ENCODE results near the gene SPIN2B.
"Not testable (repeated sequence)": the region's sequence is repeated elsewhere in the genome, so short reads cannot be mapped to it uniquely, and the experiment has no call there.

The SPIN2B gene

DNA sequence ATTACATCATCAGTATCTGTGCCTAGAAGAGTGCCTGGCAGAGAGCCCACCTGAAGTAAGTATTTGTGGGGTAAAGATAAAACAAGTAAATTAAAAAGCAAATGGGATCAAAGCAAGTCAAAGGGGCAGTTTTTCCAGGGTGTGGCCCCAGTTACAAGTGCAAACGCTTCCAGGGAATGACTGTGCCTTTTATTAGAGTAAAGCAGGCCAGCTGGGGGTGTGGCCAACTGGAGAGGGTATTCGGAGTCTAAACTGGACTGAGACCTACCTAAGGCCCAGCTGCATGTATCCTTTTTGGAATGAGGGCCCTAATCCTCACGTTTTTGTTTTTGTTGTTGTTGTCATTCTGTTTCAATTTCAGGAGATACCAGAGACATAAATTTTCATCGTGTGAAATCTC lies 11.9 kb upstream of the SPIN2B start:
- H3K9ac ChIP-seq (ENCODE audit: low read length); H3K36me3 ChIP-seq (ENCODE audit: control insufficient read depth, insufficient read depth, low read length); H3K4me1 ChIP-seq (ENCODE audit: control insufficient read depth, insufficient read depth, low read length); H3K27me3 ChIP-seq (ENCODE audit: control insufficient read depth, insufficient read depth, low read length); H3K9me3 ChIP-seq (ENCODE audit: control insufficient read depth, insufficient read depth, low read depth, low read length); H3K4me3 ChIP-seq (ENCODE audit: low read depth, low read length); H3K27ac ChIP-seq (ENCODE audit: low read depth, low read length): not testable (repeated sequence)

DNA sequence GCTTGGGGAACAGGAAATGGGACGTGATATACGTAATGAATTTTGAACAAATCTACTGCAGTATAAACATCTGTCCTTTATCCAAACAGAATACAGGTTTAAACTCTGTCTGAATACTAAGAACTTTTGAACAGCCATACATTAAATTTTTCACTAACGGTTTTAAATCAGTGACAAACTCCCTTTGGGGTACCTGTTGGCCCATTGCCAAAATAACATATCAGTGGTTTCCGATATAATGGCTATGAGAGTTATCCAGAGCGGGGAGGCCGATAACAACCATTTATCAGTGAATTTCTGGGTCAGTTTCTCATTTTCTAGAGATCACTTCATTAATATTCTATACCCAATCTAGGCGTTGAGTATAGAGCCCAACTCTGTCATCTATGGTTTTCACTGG lies 10.7 kb upstream of the SPIN2B start:
- no peaks in the 10 kb centered on the region for H3K4me1 ChIP-seq (ENCODE audit: control insufficient read depth, insufficient read depth, low read length)
- no peaks in the 10 kb centered on the region for H3K36me3 ChIP-seq (ENCODE audit: control insufficient read depth, insufficient read depth, low read length)
- no peak overlapping the region for H3K27ac ChIP-seq (ENCODE audit: low read depth, low read length)
- no peaks in the 10 kb centered on the region for H3K27me3 ChIP-seq (ENCODE audit: control insufficient read depth, insufficient read depth, low read length)
- H3K9me3 ChIP-seq (ENCODE audit: control insufficient read depth, insufficient read depth, low read depth, low read length): peaks cover 2% of the 10 kb centered on the region; the same call in 1 of the 2 replicates
- H3K9ac ChIP-seq (ENCODE audit: low read length): no peak overlapping the region
- no peak overlapping the region for H3K4me3 ChIP-seq (ENCODE audit: low read depth, low read length)

DNA sequence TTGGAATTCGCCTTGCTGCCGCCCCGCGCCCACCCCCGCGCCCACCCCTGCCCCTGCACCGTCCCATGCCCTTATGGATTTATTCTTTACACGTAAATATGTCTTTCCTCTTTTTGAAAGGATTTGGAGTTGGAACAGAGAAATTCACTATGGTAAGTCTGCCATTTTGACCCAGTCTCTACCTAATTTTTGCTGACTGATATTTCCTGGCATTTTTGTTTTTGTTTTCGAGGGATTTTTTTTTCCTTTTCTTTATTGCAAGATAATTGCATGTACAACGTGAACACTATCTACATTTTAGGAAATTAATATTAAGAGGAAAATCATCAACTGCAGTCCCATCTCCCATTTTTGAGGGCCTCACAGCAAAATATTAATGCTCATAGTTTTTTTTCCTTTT lies 468 bp upstream of the SPIN2B start:
- Histone ChIP-seq H3K27ac (ENCODE audit: low read depth, low read length) (0 out of 2 replicates have a peak overlapping the region, but pooled peaks have one; percentile 18), H3K27me3 (ENCODE audit: control insufficient read depth, insufficient read depth, low read length) (no peaks in the 10 kb centered on the region), H3K9ac (ENCODE audit: low read length) (no peak overlapping the region), H3K9me3 (ENCODE audit: control insufficient read depth, insufficient read depth, low read depth, low read length) (peaks cover 2% of the 10 kb centered on the region; the same call in 1 of the 2 replicates), H3K4me3 (ENCODE audit: low read depth, low read length) (peak overlapping the region; percentile 94), H3K4me1 (ENCODE audit: control insufficient read depth, insufficient read depth, low read length) (no peaks in the 10 kb centered on the region), H3K36me3 (ENCODE audit: control insufficient read depth, insufficient read depth, low read length) (peaks cover 14% of the 10 kb centered on the region)

DNA sequence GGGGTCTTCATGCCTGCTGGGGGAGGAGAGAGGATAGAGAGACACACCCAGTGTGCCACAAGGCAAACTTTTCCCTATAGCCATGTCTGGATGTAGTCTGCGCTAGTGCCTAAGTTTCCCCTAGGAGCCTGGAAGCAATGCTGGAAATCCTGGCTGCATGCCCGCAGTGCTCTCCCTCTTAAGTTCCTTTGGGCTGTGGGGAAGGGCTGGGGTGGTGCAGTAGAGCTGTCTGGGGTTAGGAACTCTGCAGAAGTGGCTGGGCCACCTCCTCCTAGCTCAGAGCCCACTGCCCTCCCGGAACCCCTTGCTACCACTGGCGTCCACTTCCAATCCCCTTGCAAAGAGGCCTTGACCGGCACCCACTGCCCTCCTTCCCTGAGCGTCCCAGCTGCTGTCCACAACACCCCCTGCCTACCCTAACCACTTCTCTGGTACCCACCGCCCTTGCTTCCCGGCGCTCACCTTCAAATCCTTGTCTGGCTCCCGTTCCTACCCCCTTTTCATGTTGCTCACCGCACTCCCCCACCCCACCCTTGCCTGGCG lies 658 bp downstream of the SPIN2B start:
- Histone ChIP-seq H3K9ac (ENCODE audit: low read length) (peak overlapping the region; percentile 89), H3K4me3 (ENCODE audit: low read depth, low read length) (peak overlapping the region; percentile 94), H3K36me3 (ENCODE audit: control insufficient read depth, insufficient read depth, low read length) (peaks cover 14% of the 10 kb centered on the region), H3K27ac (ENCODE audit: low read depth, low read length) (peak overlapping the region; percentile 56; the same call in 1 of the 2 replicates)
- H3K4me1 ChIP-seq (ENCODE audit: control insufficient read depth, insufficient read depth, low read length); H3K27me3 ChIP-seq (ENCODE audit: control insufficient read depth, insufficient read depth, low read length); H3K9me3 ChIP-seq (ENCODE audit: control insufficient read depth, insufficient read depth, low read depth, low read length): not testable (repeated sequence)

DNA sequence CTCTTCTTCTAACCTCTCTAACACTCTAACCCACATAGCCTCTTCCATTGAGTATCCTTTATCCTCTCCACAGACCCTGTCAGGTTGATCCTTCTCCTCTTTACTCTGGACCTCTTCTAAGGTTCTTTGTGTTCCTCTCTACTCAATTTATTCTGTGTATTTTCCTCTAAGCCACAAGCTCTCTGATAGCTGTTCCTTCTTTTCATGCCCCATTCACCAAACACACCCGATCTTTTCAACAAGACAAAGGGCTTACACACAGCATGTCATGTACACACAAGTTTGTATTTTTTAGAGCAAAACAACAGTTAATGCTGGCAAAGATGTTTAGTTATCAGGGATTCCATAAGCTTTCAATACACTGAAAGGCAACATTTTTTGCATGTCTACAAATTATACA lies 1.9 kb downstream of the SPIN2B start:
- Histone ChIP-seq H3K4me1 (ENCODE audit: control insufficient read depth, insufficient read depth, low read length) (no peaks in the 10 kb centered on the region), H3K4me3 (ENCODE audit: low read depth, low read length) (no peak overlapping the region), H3K27me3 (ENCODE audit: control insufficient read depth, insufficient read depth, low read length) (no peaks in the 10 kb centered on the region), H3K36me3 (ENCODE audit: control insufficient read depth, insufficient read depth, low read length) (peaks cover 14% of the 10 kb centered on the region), H3K9ac (ENCODE audit: low read length) (no peak overlapping the region), H3K9me3 (ENCODE audit: control insufficient read depth, insufficient read depth, low read depth, low read length) (no peaks in the 10 kb centered on the region), H3K27ac (ENCODE audit: low read depth, low read length) (no peak overlapping the region)

DNA sequence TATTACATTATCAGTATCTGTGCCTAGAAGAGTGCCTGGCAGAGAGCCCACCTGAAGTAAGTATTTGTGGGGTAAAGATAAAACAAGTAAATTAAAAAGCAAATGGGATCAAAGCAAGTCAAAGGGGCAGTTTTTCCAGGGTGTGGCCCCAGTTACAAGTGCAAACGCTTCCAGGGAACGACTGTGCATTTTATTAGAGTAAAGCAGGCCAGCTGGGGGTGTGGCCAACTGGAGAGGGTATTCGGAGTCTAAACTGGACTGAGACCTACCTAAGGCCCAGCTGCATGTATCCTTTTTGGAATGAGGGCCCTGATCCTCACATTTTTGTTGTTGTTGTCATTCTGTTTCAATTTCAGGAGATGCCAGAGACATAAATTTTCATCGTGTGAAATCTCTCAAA lies 3.8 kb downstream of the SPIN2B start:
- not testable (repeated sequence) for H3K27me3 ChIP-seq (ENCODE audit: control insufficient read depth, insufficient read depth, low read length); H3K4me3 ChIP-seq (ENCODE audit: low read depth, low read length)

DNA sequence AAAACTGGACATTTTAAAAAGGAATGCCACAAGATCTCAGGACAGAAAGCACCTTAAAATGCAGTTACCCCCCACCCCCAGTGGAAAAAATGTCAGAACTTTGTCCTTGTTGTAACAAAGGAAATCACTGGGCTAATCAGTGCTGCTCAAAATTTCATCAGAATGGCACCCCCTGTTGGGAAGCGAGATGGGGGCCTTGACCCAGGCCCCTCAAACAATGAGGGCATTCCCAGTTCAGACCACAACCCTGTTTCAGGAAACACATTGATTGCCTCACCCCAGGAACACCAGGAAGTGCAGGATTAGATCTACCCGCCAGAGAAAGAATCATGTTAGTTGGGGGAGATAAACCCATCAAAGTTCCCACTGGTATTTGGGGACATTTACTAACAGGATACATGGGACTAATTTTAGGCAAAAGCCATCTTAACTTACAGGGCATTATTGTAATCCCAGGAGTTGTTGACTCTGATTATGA lies 16.4 kb downstream of the SPIN2B start:
- Histone ChIP-seq H3K27ac (ENCODE audit: low read depth, low read length) (peak overlapping the region; percentile 41; the same call in 1 of the 2 replicates), H3K4me3 (ENCODE audit: low read depth, low read length) (peak overlapping the region; percentile 30; the same call in 1 of the 2 replicates), H3K36me3 (ENCODE audit: control insufficient read depth, insufficient read depth, low read length) (peaks cover 31% of the 10 kb centered on the region), H3K27me3 (ENCODE audit: control insufficient read depth, insufficient read depth, low read length) (no peaks in the 10 kb centered on the region), H3K9ac (ENCODE audit: low read length) (peak overlapping the region; percentile 48), H3K9me3 (ENCODE audit: control insufficient read depth, insufficient read depth, low read depth, low read length) (peaks cover 47% of the 10 kb centered on the region), H3K4me1 (ENCODE audit: control insufficient read depth, insufficient read depth, low read length) (peaks cover 10% of the 10 kb centered on the region; the same call in 1 of the 2 replicates)

More for the DNA sequence above, 3.8 kb downstream of the SPIN2B start:
- H3K4me1 ChIP-seq (ENCODE audit: control insufficient read depth, insufficient read depth, low read length); H3K9me3 ChIP-seq (ENCODE audit: control insufficient read depth, insufficient read depth, low read depth, low read length); H3K27ac ChIP-seq (ENCODE audit: low read depth, low read length); H3K9ac ChIP-seq (ENCODE audit: low read length): not testable (repeated sequence)
- H3K36me3 ChIP-seq (ENCODE audit: control insufficient read depth, insufficient read depth, low read length): peaks cover 29% of the 10 kb centered on the region

DNA sequence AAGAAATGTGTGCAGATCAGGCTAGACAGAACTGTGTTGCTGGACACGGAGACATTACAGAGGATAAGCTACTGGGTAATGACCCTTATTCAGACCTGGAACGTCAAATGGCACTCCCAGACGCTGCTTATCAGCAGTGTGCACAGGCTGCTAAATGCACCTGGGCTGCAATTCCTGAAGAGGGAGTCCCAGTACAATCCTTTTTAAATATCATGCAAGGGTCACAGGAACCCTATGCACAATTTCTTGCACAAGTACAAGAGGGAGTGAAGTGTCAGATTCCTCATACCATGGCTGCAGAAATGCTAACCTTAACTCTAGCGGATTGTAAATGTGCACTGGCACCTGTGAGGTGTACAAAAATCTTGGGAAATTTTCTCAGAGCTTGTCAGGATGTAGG lies 16.9 kb downstream of the SPIN2B start:
- peaks cover 10% of the 10 kb centered on the region; the same call in 1 of the 2 replicates for H3K4me1 ChIP-seq (ENCODE audit: control insufficient read depth, insufficient read depth, low read length)
- H3K9me3 ChIP-seq (ENCODE audit: control insufficient read depth, insufficient read depth, low read depth, low read length): peaks cover 48% of the 10 kb centered on the region
- H3K36me3 ChIP-seq (ENCODE audit: control insufficient read depth, insufficient read depth, low read length): peaks cover 30% of the 10 kb centered on the region
- H3K9ac ChIP-seq (ENCODE audit: low read length): peak overlapping the region; percentile 48
- H3K4me3 ChIP-seq (ENCODE audit: low read depth, low read length): no peak overlapping the region
- H3K27me3 ChIP-seq (ENCODE audit: control insufficient read depth, insufficient read depth, low read length): no peaks in the 10 kb centered on the region
- H3K27ac ChIP-seq (ENCODE audit: low read depth, low read length): no peak overlapping the region; the same call in 1 of the 2 replicates

DNA sequence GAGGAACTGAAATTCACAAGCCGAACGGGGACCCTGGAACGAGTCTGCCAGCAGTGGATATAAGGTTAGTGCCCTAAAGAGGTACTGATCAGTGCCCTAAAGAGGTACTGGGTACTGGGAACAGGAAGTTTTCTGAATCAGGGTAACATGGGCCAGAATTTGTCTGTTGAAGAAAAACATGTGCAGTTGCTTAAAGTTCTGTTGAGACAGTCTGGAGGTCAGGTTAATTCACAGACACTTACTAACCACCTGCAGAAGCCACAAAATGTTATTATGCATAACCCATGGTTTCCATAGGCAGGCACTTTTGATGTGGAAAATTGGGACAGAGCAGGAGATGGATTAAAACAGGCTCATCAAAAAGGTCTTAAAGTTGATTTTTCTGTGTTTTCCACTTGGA lies 17.9 kb downstream of the SPIN2B start:
- H3K9me3 ChIP-seq (ENCODE audit: control insufficient read depth, insufficient read depth, low read depth, low read length): peaks cover 48% of the 10 kb centered on the region
- H3K27me3 ChIP-seq (ENCODE audit: control insufficient read depth, insufficient read depth, low read length): no peaks in the 10 kb centered on the region
- H3K36me3 ChIP-seq (ENCODE audit: control insufficient read depth, insufficient read depth, low read length): peaks cover 21% of the 10 kb centered on the region; the same call in 1 of the 2 replicates
- peak overlapping the region; percentile 47 for H3K9ac ChIP-seq (ENCODE audit: low read length)
- H3K27ac ChIP-seq (ENCODE audit: low read depth, low read length): no peak overlapping the region; the same call in 1 of the 2 replicates
- peaks cover 10% of the 10 kb centered on the region; the same call in 1 of the 2 replicates for H3K4me1 ChIP-seq (ENCODE audit: control insufficient read depth, insufficient read depth, low read length)
- H3K4me3 ChIP-seq (ENCODE audit: low read depth, low read length): no peak overlapping the region

DNA sequence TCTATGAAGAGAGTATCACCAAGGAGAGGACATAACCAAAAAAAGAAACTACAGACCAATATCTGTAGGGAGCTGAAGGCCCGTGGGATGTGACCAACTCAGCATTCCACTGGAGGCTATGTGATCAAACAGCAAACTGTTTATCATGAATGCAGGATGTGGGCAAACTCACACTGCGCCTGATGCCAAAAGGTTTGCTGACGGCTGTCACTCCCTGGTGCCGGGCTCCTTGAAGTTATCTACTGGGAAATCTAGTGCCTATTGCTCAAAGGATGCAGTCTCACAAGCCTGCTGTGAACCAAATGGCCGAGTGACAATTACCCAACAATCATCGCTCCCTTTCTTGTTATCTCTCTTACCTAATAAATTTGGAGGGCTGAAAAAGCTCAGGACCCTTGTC lies 18.4 kb downstream of the SPIN2B start:
- H3K36me3 ChIP-seq (ENCODE audit: control insufficient read depth, insufficient read depth, low read length): peaks cover 15% of the 10 kb centered on the region; the same call in 1 of the 2 replicates
- peaks cover 42% of the 10 kb centered on the region for H3K9me3 ChIP-seq (ENCODE audit: control insufficient read depth, insufficient read depth, low read depth, low read length)
- H3K4me3 ChIP-seq (ENCODE audit: low read depth, low read length); H3K27me3 ChIP-seq (ENCODE audit: control insufficient read depth, insufficient read depth, low read length); H3K27ac ChIP-seq (ENCODE audit: low read depth, low read length): not testable (repeated sequence)
- peak overlapping the region; percentile 47 for H3K9ac ChIP-seq (ENCODE audit: low read length)
- H3K4me1 ChIP-seq (ENCODE audit: control insufficient read depth, insufficient read depth, low read length): peaks cover 10% of the 10 kb centered on the region; the same call in 1 of the 2 replicates

DNA sequence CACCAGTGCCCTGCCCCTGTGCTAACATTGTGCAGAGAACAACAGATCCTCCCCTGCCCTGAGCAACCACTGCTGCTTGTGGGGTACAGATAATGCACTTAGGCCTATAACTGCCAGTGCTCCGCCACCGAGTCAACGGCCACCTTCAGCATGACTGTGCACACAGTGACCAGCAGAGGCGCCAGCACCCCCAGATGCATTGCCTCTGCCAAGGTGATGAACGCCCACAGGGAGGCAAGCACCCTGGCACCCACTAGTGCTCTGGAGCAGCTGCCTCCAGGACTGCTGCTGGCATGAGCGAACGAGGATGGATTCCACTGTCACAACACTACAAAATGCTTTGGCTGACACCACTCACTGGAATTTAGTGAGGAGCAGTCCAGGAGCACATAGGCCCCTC lies 38.2 kb downstream of the SPIN2B start:
- Histone ChIP-seq H3K9ac (ENCODE audit: low read length) (no peak overlapping the region), H3K9me3 (ENCODE audit: control insufficient read depth, insufficient read depth, low read depth, low read length) (peaks cover 20% of the 10 kb centered on the region; the same call in 1 of the 2 replicates), H3K27ac (ENCODE audit: low read depth, low read length) (no peak overlapping the region), H3K27me3 (ENCODE audit: control insufficient read depth, insufficient read depth, low read length) (no peaks in the 10 kb centered on the region), H3K4me1 (ENCODE audit: control insufficient read depth, insufficient read depth, low read length) (no peaks in the 10 kb centered on the region), H3K4me3 (ENCODE audit: low read depth, low read length) (no peak overlapping the region), H3K36me3 (ENCODE audit: control insufficient read depth, insufficient read depth, low read length) (peaks cover 5% of the 10 kb centered on the region; the same call in 1 of the 2 replicates)
